Retinal pigment epithelial cell (primary cell): Measurements from ENCODE around the gene LCTL.
"Not testable (repeated sequence)": the region's sequence is repeated elsewhere in the genome, so short reads cannot be mapped to it uniquely, and the experiment has no call there.

ENCODE experiments used
- DNase-seq: peaks from one replicate; pipeline ENCODE4 v3.0.0-alpha.2; 2010; ENCODE audit warnings: low read depth
- H3K4me3 ChIP-seq: 2 replicates; pipeline ENCODE4 v1.5.1; 2011; ENCODE audit warnings: mild to moderate bottlenecking, low read length, control low read depth, moderate library complexity
- CTCF ChIP-seq: conservative IDR thresholded peaks from 2 replicates; pipeline ENCODE4 v1.5.1; 2011; ENCODE audit warnings: low read depth, low read length, control low read depth, inconsistent platforms

Gene LCTL

GRCh38 chr15:66502491-66502890, 63.3 kb downstream of the LCTL start:
- TF ChIP-seq CTCF: no peak
- no peak for DNase-seq
- H3K4me3 ChIP-seq: peak overlapping the region; percentile 94

- H3K4me3 ChIP-seq, DNase-seq: not testable (repeated sequence)
Observed at GRCh38 chr15:66500346-66500745, 65.5 kb downstream of the LCTL start.

GRCh38 chr15:66498501-66499386, 67.1 kb downstream of the LCTL start:
- TF ChIP-seq CTCF: peak; percentile 32
- no peak overlapping the region for H3K4me3 ChIP-seq
- no peak for DNase-seq
